AG09319 (cell line): Measurements from ENCODE around the gene TSEN2.
A peak's percentile ranks its signal among the peaks of the same experiment; 100 is the strongest.

Experiments
- DNase-seq: peaks from one replicate; pipeline ENCODE4 v3.0.0-alpha.2; 2010; ENCODE audit warnings: low read depth; ENCODE audit errors: extremely low read depth
- TF ChIP-seq, protein P1 (sequence below): IDR thresholded peaks from 2 replicates; pipeline ENCODE4 v1.5.1; 2011; ENCODE audit warnings: low read depth, mild to moderate bottlenecking, inconsistent platforms, low read length, moderate library complexity

TSEN2 gene

DNA sequence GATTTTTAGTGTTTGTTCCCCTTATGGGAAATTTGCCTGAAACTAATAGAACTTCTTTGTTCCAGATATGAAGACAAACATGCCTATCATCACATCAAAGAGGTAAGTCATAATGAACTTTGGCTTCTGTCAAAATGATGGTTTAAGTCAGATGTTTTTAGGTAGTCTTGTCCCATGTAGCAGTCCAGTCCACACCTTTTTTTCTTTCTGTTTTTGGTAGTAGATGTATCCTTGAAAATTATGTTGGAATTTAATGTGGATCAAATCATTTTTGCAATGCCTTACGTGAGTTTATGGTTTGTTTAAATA, 12.1 kb downstream of the TSEN2 start:
- no peak for DNase-seq
- TF ChIP-seq, protein P1, sequence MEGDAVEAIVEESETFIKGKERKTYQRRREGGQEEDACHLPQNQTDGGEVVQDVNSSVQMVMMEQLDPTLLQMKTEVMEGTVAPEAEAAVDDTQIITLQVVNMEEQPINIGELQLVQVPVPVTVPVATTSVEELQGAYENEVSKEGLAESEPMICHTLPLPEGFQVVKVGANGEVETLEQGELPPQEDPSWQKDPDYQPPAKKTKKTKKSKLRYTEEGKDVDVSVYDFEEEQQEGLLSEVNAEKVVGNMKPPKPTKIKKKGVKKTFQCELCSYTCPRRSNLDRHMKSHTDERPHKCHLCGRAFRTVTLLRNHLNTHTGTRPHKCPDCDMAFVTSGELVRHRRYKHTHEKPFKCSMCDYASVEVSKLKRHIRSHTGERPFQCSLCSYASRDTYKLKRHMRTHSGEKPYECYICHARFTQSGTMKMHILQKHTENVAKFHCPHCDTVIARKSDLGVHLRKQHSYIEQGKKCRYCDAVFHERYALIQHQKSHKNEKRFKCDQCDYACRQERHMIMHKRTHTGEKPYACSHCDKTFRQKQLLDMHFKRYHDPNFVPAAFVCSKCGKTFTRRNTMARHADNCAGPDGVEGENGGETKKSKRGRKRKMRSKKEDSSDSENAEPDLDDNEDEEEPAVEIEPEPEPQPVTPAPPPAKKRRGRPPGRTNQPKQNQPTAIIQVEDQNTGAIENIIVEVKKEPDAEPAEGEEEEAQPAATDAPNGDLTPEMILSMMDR: no peak

DNA sequence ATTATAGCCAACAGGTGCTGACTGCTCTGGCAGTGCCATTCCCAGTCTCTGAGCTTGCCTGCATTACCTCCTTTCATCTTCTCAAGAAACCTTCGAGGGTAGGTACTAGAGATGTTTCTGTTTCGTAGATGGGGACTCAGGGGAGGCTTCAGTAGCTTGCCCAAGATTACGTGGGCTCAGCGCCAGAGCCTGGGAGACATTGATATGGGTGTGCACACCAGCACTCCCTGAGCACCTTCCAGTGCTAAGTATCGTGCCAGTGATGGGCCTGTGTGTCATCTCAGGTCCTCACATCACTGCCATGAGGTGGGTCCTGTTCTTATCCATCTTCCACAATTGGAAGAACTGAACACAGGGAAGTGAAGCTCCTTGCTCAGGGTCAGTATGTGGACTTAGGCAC, 15.2 kb downstream of the TSEN2 start:
- TF ChIP-seq, protein P1: no peak
- DNase-seq: no peak

DNA sequence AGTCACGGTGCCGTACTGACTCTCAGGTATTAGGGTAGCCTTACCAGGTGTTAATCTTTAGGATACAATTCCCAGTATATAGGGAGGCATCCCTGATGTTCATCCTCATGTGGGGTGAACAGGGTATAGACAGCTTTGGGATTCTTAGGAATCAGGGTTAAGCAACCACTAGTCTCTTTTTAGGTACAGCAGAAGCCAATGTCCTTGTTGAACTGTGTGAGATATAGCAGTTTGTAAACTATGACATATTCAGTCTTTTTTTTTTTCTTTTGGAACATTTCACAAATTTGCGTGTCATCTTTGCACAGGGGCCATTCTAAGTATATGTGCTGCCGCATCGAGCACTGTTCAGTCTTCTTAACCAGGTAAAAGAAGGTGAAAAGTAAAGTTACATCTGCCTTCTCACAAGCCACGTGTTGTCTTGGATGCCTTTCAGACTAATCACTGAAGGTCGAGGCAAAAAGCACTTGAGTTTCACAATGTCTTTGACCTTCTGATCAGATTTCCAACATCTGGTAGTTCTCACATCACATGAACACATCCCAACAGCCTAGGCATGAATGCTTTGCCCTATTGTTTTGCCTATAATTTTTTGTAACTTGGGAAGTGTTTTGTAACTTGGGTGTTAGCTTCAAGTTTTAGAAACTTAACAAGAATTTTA, 17.2 kb downstream of the TSEN2 start:
- DNase-seq: peak; percentile 58
- TF ChIP-seq, protein P1: no peak

DNA sequence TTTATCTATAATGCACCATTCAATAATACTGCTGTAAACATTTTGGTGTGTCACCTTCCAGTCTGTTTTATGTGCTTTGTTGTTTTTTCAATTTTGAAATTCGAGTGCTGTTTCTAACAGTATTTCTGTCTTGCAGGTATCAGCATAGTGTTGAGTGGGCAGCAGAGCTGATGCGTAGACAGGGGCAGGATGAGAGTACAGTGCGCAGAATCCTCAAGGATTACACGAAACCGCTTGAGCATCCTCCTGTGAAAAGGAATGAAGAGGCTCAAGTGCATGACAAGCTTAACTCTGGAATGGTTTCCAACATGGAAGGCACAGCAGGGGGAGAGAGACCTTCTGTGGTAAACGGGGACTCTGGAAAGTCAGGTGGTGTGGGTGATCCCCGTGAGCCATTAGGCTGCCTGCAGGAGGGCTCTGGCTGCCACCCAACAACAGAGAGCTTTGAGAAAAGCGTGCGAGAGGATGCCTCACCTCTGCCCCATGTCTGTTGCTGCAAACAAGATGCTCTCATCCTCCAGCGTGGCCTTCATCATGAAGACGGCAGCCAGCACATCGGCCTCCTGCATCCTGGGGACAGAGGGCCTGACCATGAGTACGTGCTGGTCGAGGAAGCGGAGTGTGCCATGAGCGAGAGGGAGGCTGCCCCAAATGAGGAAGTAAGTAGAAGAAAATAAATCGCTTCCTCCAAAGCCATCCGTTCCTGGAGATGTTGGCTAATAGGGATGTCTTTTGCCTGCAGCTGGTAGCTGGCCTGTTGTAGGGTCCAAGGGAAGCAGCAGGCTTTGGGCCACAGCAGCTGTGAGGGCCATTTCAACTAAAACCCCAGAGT, 19.1 kb downstream of the TSEN2 start:
- no peak for DNase-seq
- TF ChIP-seq, protein P1: no peak

DNA sequence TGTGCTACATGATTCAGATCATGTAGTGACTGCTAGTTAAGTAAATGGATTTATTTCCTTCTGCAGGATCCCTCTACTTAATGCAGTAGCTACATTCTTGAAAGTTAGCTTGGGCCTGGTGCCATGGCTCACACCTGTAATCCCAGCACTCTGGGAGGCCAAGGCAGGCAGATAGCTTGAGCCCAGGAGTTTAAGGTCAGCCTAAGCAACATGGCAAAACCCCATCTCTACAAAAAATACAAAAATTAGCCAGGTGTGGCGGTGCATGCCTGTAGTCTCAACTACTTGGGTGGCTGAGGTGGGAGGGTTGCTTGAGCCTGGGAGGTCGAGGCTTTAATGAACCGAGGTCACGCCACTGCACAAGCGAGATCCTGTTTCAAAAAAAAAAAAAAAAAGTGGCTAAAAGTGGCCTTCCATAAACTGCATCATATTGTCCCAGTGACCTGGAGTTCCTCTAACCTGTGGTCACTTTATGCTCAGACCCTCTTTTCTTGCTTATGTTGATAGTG, 22.0 kb downstream of the TSEN2 start:
- no peak for DNase-seq
- TF ChIP-seq, protein P1: no peak

DNA sequence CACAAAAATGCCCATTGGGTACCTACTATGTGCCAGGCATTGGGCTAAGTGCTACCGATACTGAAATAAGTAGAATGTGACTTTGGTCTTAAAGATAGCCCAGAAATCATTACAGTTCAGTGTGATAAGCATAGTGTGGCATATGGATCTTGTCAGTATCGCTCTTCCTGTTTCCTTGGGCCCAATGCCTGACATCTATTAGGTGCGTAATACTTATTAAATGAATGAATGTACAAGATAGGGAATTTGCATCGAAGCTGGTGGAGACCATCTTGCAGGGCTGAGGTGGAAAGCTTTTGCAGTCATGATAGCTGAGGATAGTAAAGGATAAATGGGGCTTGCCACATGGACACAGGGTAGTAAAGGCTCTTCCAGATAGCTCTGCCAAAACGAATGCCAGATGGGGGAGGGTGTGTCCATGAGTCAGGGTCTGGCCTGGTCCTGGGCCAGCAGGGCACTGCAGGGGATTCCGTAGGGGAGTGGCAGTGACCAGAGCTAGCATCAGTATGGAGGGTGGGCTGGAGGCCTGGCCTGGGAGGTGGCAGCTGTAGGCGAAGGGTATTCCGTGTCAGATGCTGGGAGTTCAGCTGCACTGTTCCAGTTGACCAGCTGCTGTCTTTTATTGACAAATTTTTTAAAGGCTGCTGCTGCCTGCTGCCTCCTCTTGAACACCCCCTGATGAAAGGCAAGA, 23.5 kb downstream of the TSEN2 start:
- no peak for DNase-seq
- TF ChIP-seq, protein P1: no peak

DNA sequence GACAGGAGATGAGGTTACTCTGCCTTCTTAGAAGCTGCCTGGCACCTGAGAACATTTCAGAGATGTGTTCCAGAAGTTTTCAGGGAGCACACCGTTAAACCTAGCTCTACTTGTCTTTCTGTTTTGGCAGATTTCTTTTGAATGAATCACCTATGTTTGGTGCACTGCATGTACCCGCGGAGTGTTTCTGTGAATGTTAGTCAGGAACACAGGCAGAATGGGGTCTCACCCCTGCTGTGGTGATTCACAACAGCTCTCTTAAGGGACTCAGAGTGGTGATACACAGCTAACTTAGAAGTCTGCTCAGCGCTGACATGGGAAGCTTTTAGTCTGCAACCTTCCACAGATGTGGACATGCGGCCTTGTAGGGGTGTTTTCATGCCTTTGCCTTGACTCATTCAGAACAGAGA, 24.0 kb downstream of the TSEN2 start:
- TF ChIP-seq, protein P1: no peak
- peak; percentile 79 for DNase-seq
